OCI-LY7 (cell line): ENCODE results near the gene SLC35F2. TPM values are rescaled to one million over a fixed set of nuclear protein-coding genes. Genes with fewer than 3 reads are reported as not detected.

Experiments used
- total RNA-seq, 2 experiments: library from RNA; depleted of rRNA in 1 of 2; stranded (reverse); fragments of >200 nt in 1 of 2; shearing (Covaris generic) in 1 of 2; gene quantifications; 2 replicates each; pipeline ENCODE4 v1.2.3, GENCODE V29; 2014 to 2022

The SLC35F2 gene
- total RNA-seq, 2 experiments from 2014 or later = 21.1 to 23.3 TPM

Other genes with a start within 250 kb of the SLC35F2 start
- gene SLN, start 146.7 kb downstream of the SLC35F2 start, total RNA-seq (2014; rRNA removed; shearing (Covaris generic)) = not detected in 2 replicates
- gene SLN, start 146.7 kb downstream of the SLC35F2 start, total RNA-seq (2022) = not detected in 2 replicates
- 0.15 and 0.60 TPM in 2 replicates for gene RAB39A, start 69.7 kb upstream of the SLC35F2 start, total RNA-seq (2014; rRNA removed; shearing (Covaris generic))
- gene RAB39A, start 69.7 kb upstream of the SLC35F2 start, total RNA-seq (2022) = 1.8 and 2.1 TPM in 2 replicates
- 18.8 and 20.1 TPM in 2 replicates for gene CUL5, start 150.1 kb upstream of the SLC35F2 start, total RNA-seq (2014; rRNA removed; shearing (Covaris generic))
- 36.6 and 39.7 TPM in 2 replicates for gene CUL5, start 150.1 kb upstream of the SLC35F2 start, total RNA-seq (2022)